Endothelial cell of umbilical vein (primary cell): ENCODE data around the gene MFSD2A. TPM values are rescaled to one million over a fixed set of nuclear protein-coding genes. Genes with fewer than 3 reads are reported as not detected.

Experiments
- BruUV-seq: library from RNA; stranded (reverse); fragments of 400-500 nt; replicated peaks from 2 replicates; lab custom pipeline; 2021; lab: Mats Ljungman, UMichigan
- CTCF ChIA-PET: fragments of 300-600, 350-600 bp; sonication (Branson Sonifier 250); formaldehyde crosslinking; loops from one replicate; lab custom pipeline; 2021; ENCODE audit warnings: antibody characterized with exemption, inconsistent platforms; lab: Charles Lee
- POLR2A ChIA-PET: fragments of 300-600, 350-600 bp; sonication (Branson Sonifier 250); formaldehyde crosslinking; loops from one replicate; lab custom pipeline; 2021; ENCODE audit warnings: antibody characterized with exemption, inconsistent platforms; lab: Charles Lee
- DNase-seq: peaks from one replicate; pipeline ENCODE4 v3.0.0-alpha.2; 2011; ENCODE audit warnings: low read depth, low spot score
- FAIRE-seq: peaks from 2 replicates; lab custom pipeline; 2011; peaks lifted over from hg19 to GRCh38; lab: Jason Lieb, UNC
- H2AFZ ChIP-seq: 2 replicates; pipeline ENCODE4 v1.6.0; 2012; ENCODE audit warnings: low read depth, low read length, control low read depth, inconsistent platforms
- H3K27ac ChIP-seq: 2 replicates; pipeline ENCODE4 v1.5.1; 2011; ENCODE audit warnings: low read depth, mild to moderate bottlenecking, control low read depth, low read length, moderate library complexity; ENCODE audit not compliant: insufficient read depth
- H3K27me3 ChIP-seq, 2 experiments: 2 replicates each; pipeline versions ENCODE4 v1.6.0 to v1.6.1; 2011; ENCODE audit warnings: low read length in 2 of 2, mixed read lengths in 1 of 2; ENCODE audit not compliant: control insufficient read depth in 2 of 2, insufficient read depth in 2 of 2
- H3K36me3 ChIP-seq, 2 experiments: 2 replicates in 1 of 2; 3 replicates in 1 of 2; pipeline ENCODE4 v1.5.1; 2011; ENCODE audit warnings: low read length in 2 of 2, mild to moderate bottlenecking in 1 of 2, moderate library complexity in 1 of 2; ENCODE audit not compliant: control insufficient read depth in 2 of 2, insufficient read depth in 2 of 2; ENCODE audit errors: extremely low read depth in 1 of 2
- H3K4me1 ChIP-seq: 3 replicates; pipeline ENCODE4 v1.5.1; 2011; ENCODE audit warnings: mild to moderate bottlenecking, low read length; ENCODE audit not compliant: control insufficient read depth, insufficient read depth; ENCODE audit errors: extremely low read depth
- H3K4me2 ChIP-seq: 2 replicates; pipeline ENCODE4 v1.6.1; 2011; ENCODE audit warnings: low read length, control low read depth, mixed read lengths; ENCODE audit not compliant: insufficient read depth
- H3K4me3 ChIP-seq, 3 experiments: fragments of 200-600 bp in 1 of 3; sonication (generic), shearing (Covaris generic) in 1 of 3; replicated peaks in 1 of 3; 2 replicates each; pipeline ENCODE4 v1.5.1; 2011 to 2016; ENCODE audit warnings: control low read depth in 3 of 3, low read length in 3 of 3, mild to moderate bottlenecking in 2 of 3, inconsistent platforms in 1 of 3, low read depth in 1 of 3, moderate library complexity in 1 of 3; ENCODE audit not compliant: insufficient read depth in 1 of 3
- H3K79me2 ChIP-seq: 2 replicates; pipeline ENCODE4 v1.6.0; 2012; ENCODE audit warnings: low read length, inconsistent platforms; ENCODE audit not compliant: control insufficient read depth, insufficient read depth
- H3K9ac ChIP-seq: replicated peaks from 2 replicates; pipeline ENCODE3; 2011; ENCODE audit warnings: low read length, control low read depth; ENCODE audit not compliant: insufficient read depth; ENCODE audit errors: extremely low read depth
- H3K9me1 ChIP-seq: replicated peaks from 3 replicates; pipeline ENCODE4 v1.6.0; 2011; ENCODE audit warnings: mild to moderate bottlenecking, low read length; ENCODE audit not compliant: control insufficient read depth, insufficient read depth; ENCODE audit errors: extremely low read depth
- H3K9me3 ChIP-seq: replicated peaks from 2 replicates; pipeline ENCODE4 v1.5.1; 2012; ENCODE audit warnings: low read length, inconsistent platforms; ENCODE audit not compliant: control insufficient read depth, insufficient read depth
- H4K20me1 ChIP-seq: replicated peaks from 2 replicates; pipeline ENCODE3; 2011; ENCODE audit warnings: mild to moderate bottlenecking, low read length; ENCODE audit not compliant: control insufficient read depth, insufficient read depth; ENCODE audit errors: extremely low read depth
- EZH2 ChIP-seq: IDR thresholded peaks from 2 replicates; pipeline ENCODE4 v1.6.1; 2012; ENCODE audit warnings: borderline replicate concordance, low read depth, mild to moderate bottlenecking, moderate library complexity, low read length, inconsistent platforms; ENCODE audit not compliant: severe bottlenecking
- FOS ChIP-seq: IDR thresholded peaks from 2 replicates; pipeline ENCODE4 v1.6.1; 2011; ENCODE audit warnings: mild to moderate bottlenecking, low read length, moderate library complexity, borderline replicate concordance; ENCODE audit not compliant: insufficient read depth
- GATA2 ChIP-seq: IDR thresholded peaks from 2 replicates; pipeline ENCODE4 v1.7.0; 2011; ENCODE audit warnings: low read depth, mild to moderate bottlenecking, moderate library complexity, mixed read lengths, low read length; ENCODE audit not compliant: insufficient read length, insufficient read depth
- JUN ChIP-seq: IDR thresholded peaks from 2 replicates; pipeline ENCODE4 v1.6.1; 2011; ENCODE audit warnings: borderline replicate concordance, low read depth; ENCODE audit not compliant: insufficient read length, insufficient read depth
- MYC ChIP-seq: IDR thresholded peaks from one replicate; pipeline ENCODE4 v1.6.1; 2011; ENCODE audit warnings: mild to moderate bottlenecking, low read depth, low read length
- POLR2A ChIP-seq: IDR thresholded peaks from 2 replicates; pipeline ENCODE4 v1.6.1; 2012; ENCODE audit warnings: low read depth, mild to moderate bottlenecking, control low read depth, low read length
- POLR2AphosphoS5 ChIP-seq: IDR thresholded peaks from 2 replicates; pipeline ENCODE4 v1.6.1; 2012; ENCODE audit warnings: low read depth, mild to moderate bottlenecking, control low read depth, low read length, moderate library complexity; ENCODE audit not compliant: insufficient read depth
- dilution Hi-C: fragments of 300-500 bp; cut with MboI; formaldehyde crosslinking; loops from one replicate; pipeline ENCODE4 v1.15.0; 2019; ENCODE audit warnings: low sequenced_read_pairs; ENCODE audit not compliant: extremely low pct_ligation_motif_present
- intact Hi-C: fragments of 100-400 bp; cut with micrococcal nuclease; formaldehyde crosslinking; loops from one replicate; pipeline ENCODE4 v1.10.0; 2022
- polyA plus RNA-seq, 4 experiments: library from polyadenylated mRNA; depleted of rRNA in 3 of 4; stranded (reverse) in 3 of 4; unstranded in 1 of 4; fragments of >200 nt; gene quantifications; 2 replicates each; pipeline versions ENCODE4 v1.2.1 to v1.2.3, GENCODE V29; 2011 to 2012; ENCODE audit warnings: missing spikeins in 1 of 4
- total RNA-seq: library from RNA; stranded (reverse); gene quantifications from 2 replicates; pipeline ENCODE4 v1.2.3, GENCODE V29; 2021
- TF ChIP-seq, protein P1 (sequence below): IDR thresholded peaks from 2 replicates; pipeline ENCODE4 v1.6.1; 2011; ENCODE audit not compliant: insufficient read depth, insufficient read length
- TF ChIP-seq, protein P2 (sequence below), 2 donors: IDR thresholded peaks; 1 replicate in 1 of 2; 2 replicates in 1 of 2; pipeline ENCODE4 v1.5.1; 2011; ENCODE audit warnings: low read length in 2 of 2, mild to moderate bottlenecking in 2 of 2, moderate library complexity in 2 of 2, control low read depth in 1 of 2, inconsistent platforms in 1 of 2, low read depth in 1 of 2; ENCODE audit not compliant: insufficient read depth in 1 of 2; ENCODE audit errors: extremely low read depth in 1 of 2

MFSD2A gene
- total and polyA plus RNA-seq, 2 donors (not counting 3 experiments of a cell fraction or from before 2014, with no cell fraction given): 2.7 to 5.5 TPM

DNA sequence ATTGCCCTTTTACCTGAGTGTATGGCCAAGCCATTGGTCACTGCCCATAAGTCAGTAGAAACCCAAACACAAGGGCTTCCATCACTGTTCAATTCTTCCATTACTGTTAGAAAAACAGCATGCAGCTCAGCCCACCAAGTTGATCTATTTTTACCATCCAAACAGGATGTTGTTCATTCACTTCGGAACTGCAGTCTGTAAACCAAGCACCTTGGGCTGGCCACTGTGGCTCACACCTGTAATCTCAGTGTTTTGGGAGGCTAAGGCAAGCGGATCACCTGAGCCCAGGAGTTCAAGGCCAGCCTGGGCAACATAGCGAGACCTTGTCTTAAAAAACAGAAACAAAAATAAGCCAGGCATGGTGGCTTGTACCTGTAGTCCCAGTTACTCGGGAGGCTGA is 8.7 kb upstream of the MFSD2A start:
- POLR2A ChIA-PET: no interaction called here
- DNase-seq (no peak), FAIRE-seq (no peak)
- H2AFZ ChIP-seq: no peak overlapping the region
- dilution Hi-C loops: no loop called here
- intact Hi-C loops: no loop called here
- H3K79me2 ChIP-seq: no peaks in the 10 kb centered on the region
- H3K36me3 ChIP-seq: no peaks in the 10 kb centered on the region
- no peak overlapping the region for H3K4me3 ChIP-seq
- CTCF ChIA-PET: interaction anchor here (0.7 to 1.0 kb wide), 2 partner anchors 26 to 45 kb away, joined by 3 read pairs; partner anchors contain the start of gene MYCL
- no peaks in the 10 kb centered on the region for H3K9me3 ChIP-seq
- H3K9ac ChIP-seq: no peak overlapping the region
- H3K4me2 ChIP-seq: no peak overlapping the region
- no peak overlapping the region for H3K27ac ChIP-seq
- no peaks in the 10 kb centered on the region for H3K9me1 ChIP-seq
- peaks cover 9% of the 10 kb centered on the region in 2 experiments for H3K27me3 ChIP-seq
- no peaks in the 10 kb centered on the region for H3K4me1 ChIP-seq
- TF ChIP-seq, protein P1, sequence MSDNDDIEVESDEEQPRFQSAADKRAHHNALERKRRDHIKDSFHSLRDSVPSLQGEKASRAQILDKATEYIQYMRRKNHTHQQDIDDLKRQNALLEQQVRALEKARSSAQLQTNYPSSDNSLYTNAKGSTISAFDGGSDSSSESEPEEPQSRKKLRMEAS: no peak
- no peak for TF ChIP-seq EZH2
- TF ChIP-seq POLR2A: no peak
- TF ChIP-seq, protein P2, sequence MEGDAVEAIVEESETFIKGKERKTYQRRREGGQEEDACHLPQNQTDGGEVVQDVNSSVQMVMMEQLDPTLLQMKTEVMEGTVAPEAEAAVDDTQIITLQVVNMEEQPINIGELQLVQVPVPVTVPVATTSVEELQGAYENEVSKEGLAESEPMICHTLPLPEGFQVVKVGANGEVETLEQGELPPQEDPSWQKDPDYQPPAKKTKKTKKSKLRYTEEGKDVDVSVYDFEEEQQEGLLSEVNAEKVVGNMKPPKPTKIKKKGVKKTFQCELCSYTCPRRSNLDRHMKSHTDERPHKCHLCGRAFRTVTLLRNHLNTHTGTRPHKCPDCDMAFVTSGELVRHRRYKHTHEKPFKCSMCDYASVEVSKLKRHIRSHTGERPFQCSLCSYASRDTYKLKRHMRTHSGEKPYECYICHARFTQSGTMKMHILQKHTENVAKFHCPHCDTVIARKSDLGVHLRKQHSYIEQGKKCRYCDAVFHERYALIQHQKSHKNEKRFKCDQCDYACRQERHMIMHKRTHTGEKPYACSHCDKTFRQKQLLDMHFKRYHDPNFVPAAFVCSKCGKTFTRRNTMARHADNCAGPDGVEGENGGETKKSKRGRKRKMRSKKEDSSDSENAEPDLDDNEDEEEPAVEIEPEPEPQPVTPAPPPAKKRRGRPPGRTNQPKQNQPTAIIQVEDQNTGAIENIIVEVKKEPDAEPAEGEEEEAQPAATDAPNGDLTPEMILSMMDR (IDR thresholded peaks at IDR 0.05; ENCODE audit: extremely low read depth in 1 of 2, insufficient read depth in 1 of 2, low read depth in 1 of 2, low read length in 2 of 2): no peak
- no peak for TF ChIP-seq MYC
- TF ChIP-seq FOS: no peak
- TF ChIP-seq JUN: no peak
- TF ChIP-seq POLR2AphosphoS5: no peak
- TF ChIP-seq GATA2: no peak
- no peaks in the 10 kb centered on the region for H4K20me1 ChIP-seq
- BruUV-seq: no TSS peak
